K562 (cell line): ENCODE results near the gene CCL8. TPM values are rescaled to one million over a fixed set of nuclear protein-coding genes. Genes with fewer than 3 reads are reported as not detected.

Experiments used
- ATAC-seq: fragments of 200-7000 bp; cut with Tn5 transposase; 3 replicates; pipeline ENCODE4 v1.9.1; 2020; ENCODE audit warnings: moderate library complexity
- BruUV-seq: library from RNA; stranded (reverse); fragments of 400-500 nt; replicated peaks from 2 replicates; lab custom pipeline; 2021; lab: Mats Ljungman, UMichigan
- CTCF ChIA-PET: fragments of 300-600 bp; formaldehyde crosslinking; extraction: SDS; loops from one replicate; lab custom pipeline; 2021; ENCODE audit warnings: low intra/inter-chr PET ratio; lab: Yijun Ruan, JAX
- POLR2A ChIA-PET: fragments of 300-600, 350-650 bp; sonication (Branson Sonifier 250); formaldehyde crosslinking; extraction: SDS; loops from one replicate; lab custom pipeline; 2021; ENCODE audit warnings: antibody characterized with exemption, inconsistent platforms; lab: Yijun Ruan, JAX
- DNase-seq, 4 experiments: peaks; one replicate each; pipeline versions ENCODE4 v3.0.0 to v3.0.0-alpha.2; 2011 to 2018; ENCODE audit warnings: low spot score in 3 of 4, mixed read lengths in 3 of 4; ENCODE audit errors: extremely low read depth in 1 of 4
- FAIRE-seq: peaks from 2 replicates; lab custom pipeline; 2011; peaks lifted over from hg19 to GRCh38; lab: Jason Lieb, UNC
- H2AFZ ChIP-seq: 2 replicates; pipeline ENCODE4 v1.6.0; 2011; ENCODE audit warnings: low read depth, low read length, control low read depth, inconsistent platforms
- H3K27ac ChIP-seq: fragments of 200-600 bp; 3 replicates; pipeline ENCODE4 v1.8.0; 2011; ENCODE audit warnings: low read depth, mild to moderate bottlenecking, control low read depth, inconsistent platforms, low read length, moderate library complexity, mixed read lengths; ENCODE audit errors: extremely low read depth
- H3K27me3 ChIP-seq, 2 experiments: fragments of 300-600 bp in 1 of 2; 2 replicates in 1 of 2; 3 replicates in 1 of 2; pipeline versions ENCODE4 v1.6.0 to v1.8.0; 2011; ENCODE audit warnings: inconsistent platforms in 2 of 2, low read length in 2 of 2, mild to moderate bottlenecking in 1 of 2, mixed read lengths in 1 of 2, moderate library complexity in 1 of 2; ENCODE audit not compliant: control insufficient read depth in 2 of 2, insufficient read depth in 2 of 2
- H3K36me3 ChIP-seq: fragments of 300-600 bp; 3 replicates; pipeline ENCODE4 v1.8.0; 2011; ENCODE audit warnings: mild to moderate bottlenecking, low read length, inconsistent platforms; ENCODE audit not compliant: control insufficient read depth, insufficient read depth
- H3K4me1 ChIP-seq, 2 experiments: fragments of 200-600 bp in 1 of 2; replicated peaks in 1 of 2; 2 replicates in 1 of 2; 3 replicates in 1 of 2; pipeline versions ENCODE4 v1.5.1 to v1.8.0; 2011; ENCODE audit warnings: inconsistent platforms in 2 of 2, low read length in 2 of 2, mild to moderate bottlenecking in 1 of 2, mixed read lengths in 1 of 2, moderate library complexity in 1 of 2; ENCODE audit not compliant: control insufficient read depth in 2 of 2, insufficient read depth in 2 of 2
- H3K4me2 ChIP-seq: 2 replicates; pipeline ENCODE4 v1.6.1; 2011; ENCODE audit warnings: low read length, control low read depth, inconsistent platforms, mixed read lengths; ENCODE audit not compliant: insufficient read depth
- H3K4me3 ChIP-seq: fragments of 200-600 bp; sonication (generic), shearing (Covaris generic); 2 replicates; pipeline ENCODE4 v1.5.1; 2016; ENCODE audit warnings: control low read depth, inconsistent platforms
- H3K79me2 ChIP-seq: fragments of 200-600 bp; 3 replicates; pipeline ENCODE4 v1.8.0; 2011; ENCODE audit warnings: low read length, inconsistent platforms; ENCODE audit not compliant: control insufficient read depth, insufficient read depth
- H3K9ac ChIP-seq, 2 experiments: 2 replicates each; pipeline versions ENCODE4 v1.6.0 to v1.6.1; 2011; ENCODE audit warnings: low read depth in 2 of 2, low read length in 2 of 2, control low read depth in 1 of 2, inconsistent platforms in 1 of 2, mild to moderate bottlenecking in 1 of 2, mixed read lengths in 1 of 2; ENCODE audit not compliant: insufficient read depth in 1 of 2
- H3K9me1 ChIP-seq: one replicate; pipeline ENCODE4 v1.6.0; 2011; ENCODE audit warnings: inconsistent platforms, mild to moderate bottlenecking, low read length, moderate library complexity; ENCODE audit not compliant: control insufficient read depth, insufficient read depth
- H3K9me3 ChIP-seq: replicated peaks from 2 replicates; pipeline ENCODE4 v1.5.1; 2011; ENCODE audit warnings: low read depth, low read length, inconsistent platforms; ENCODE audit not compliant: control insufficient read depth, insufficient read depth
- H4K20me1 ChIP-seq: replicated peaks from 2 replicates; pipeline ENCODE4 v1.6.1; 2011; ENCODE audit warnings: low read length, inconsistent platforms, mixed read lengths; ENCODE audit not compliant: control insufficient read depth, insufficient read depth
- ARNT ChIP-seq, 2 experiments: fragments of 450-650 bp; IDR thresholded peaks; 2 replicates each; pipeline ENCODE4 v1.6.1; 2016; ENCODE audit warnings: mild to moderate bottlenecking in 1 of 2
- PTTG1 ChIP-seq: fragments of 450-650 bp; IDR thresholded peaks from 2 replicates; pipeline ENCODE4 v1.6.1; 2016; ENCODE audit warnings: low read depth, mild to moderate bottlenecking, missing genetic modification characterization, missing compliant biosample characterization
- SP2 ChIP-seq: IDR thresholded peaks from 2 replicates; pipeline ENCODE4 v1.6.1; 2011; ENCODE audit warnings: mild to moderate bottlenecking, low read depth, low read length, moderate library complexity; ENCODE audit not compliant: poor library complexity, severe bottlenecking; ENCODE audit errors: extremely low read depth
- WGBS: fragments of 100-300 bp; shearing (Covaris generic); methylation state at CpG from one replicate; pipeline ENCODE4 v1.1.6; 2016; ENCODE audit warnings: low coverage, mixed read lengths; ENCODE audit not compliant: insufficient coverage; ENCODE audit errors: missing lambda C conversion rate; 5-methylcytosine and 5-hydroxymethylcytosine counted together
- in situ Hi-C: fragments of 300-500 bp; cut with MboI; formaldehyde crosslinking; loops from 4 replicates; pipeline ENCODE4 v1.15.0; 2018; ENCODE audit warnings: inconsistent platforms, mixed read lengths
- intact Hi-C: fragments of 100-400 bp; cut with micrococcal nuclease; formaldehyde crosslinking; loops from 2 replicates; pipeline ENCODE4 v1.14.2; 2022
- polyA plus RNA-seq, 8 experiments: library from polyadenylated mRNA; depleted of rRNA in 4 of 8; stranded (reverse) in 5 of 8; unstranded in 3 of 8; fragments of >200 nt; fragmentation: Nextera tagmentation in 2 of 8; fragmentation: Illumina TruSeq in 1 of 8; extraction: Ambion mirVana in 2 of 8; extraction: Trizol in 1 of 8; gene quantifications; 2 replicates each; pipeline versions ENCODE4 v1.2.1 to v1.2.3, GENCODE V29; 2011 to 2014; ENCODE audit warnings: inconsistent platforms in 1 of 8, missing spikeins in 1 of 8
- total RNA-seq, 7 experiments: library from RNA; depleted of rRNA in 6 of 7; stranded (reverse); fragments of >200 nt in 6 of 7; fragmentation: Illumina TruSeq in 2 of 7; extraction: Trizol in 2 of 7; gene quantifications; 2 replicates each; pipeline versions ENCODE4 v1.2.1 to v1.2.3, GENCODE V29; 2011 to 2021; ENCODE audit warnings: low replicate concordance in 1 of 7
- TF ChIP-seq, protein P1 (sequence below), 3 experiments: IDR thresholded peaks in 2 of 3; conservative IDR thresholded peaks in 1 of 3; 2 replicates each; pipeline ENCODE4 v1.5.1; 2011 to 2012; ENCODE audit warnings: low read length in 3 of 3, mild to moderate bottlenecking in 3 of 3, control low read depth in 2 of 3, improper control_type of control experiment in 1 of 3, inconsistent platforms in 1 of 3, low read depth in 1 of 3, mixed read lengths in 1 of 3, moderate library complexity in 1 of 3; ENCODE audit not compliant: insufficient read depth in 2 of 3

CCL8 gene
- total and polyA plus RNA-seq, 9 of the 15 experiments (the other 6 are each of a cell fraction or from before 2014, with no cell fraction given), result 0.06 TPM; not detected in 8

DNA sequence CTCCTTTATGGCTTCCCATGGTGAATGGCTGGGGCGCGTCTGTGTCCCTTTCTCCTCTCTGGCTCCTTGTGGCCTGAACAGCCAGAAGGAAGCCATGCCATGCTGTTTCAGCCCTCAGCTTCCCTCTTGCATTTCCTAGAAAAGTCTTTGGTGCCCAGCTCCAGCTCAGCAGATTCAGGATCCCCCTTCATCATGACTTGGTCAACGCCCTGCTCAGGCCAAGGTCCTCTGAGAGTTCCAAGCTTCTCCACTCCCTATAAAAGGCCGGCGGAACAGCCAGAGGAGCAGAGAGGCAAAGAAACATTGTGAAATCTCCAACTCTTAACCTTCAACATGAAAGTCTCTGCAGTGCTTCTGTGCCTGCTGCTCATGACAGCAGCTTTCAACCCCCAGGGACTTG, 37.0 kb downstream of the CCL8 start, which contains the start of gene CCL13 (continued):
- TF ChIP-seq SP2, result no peak
- TF ChIP-seq PTTG1 (tag), result no peak

DNA sequence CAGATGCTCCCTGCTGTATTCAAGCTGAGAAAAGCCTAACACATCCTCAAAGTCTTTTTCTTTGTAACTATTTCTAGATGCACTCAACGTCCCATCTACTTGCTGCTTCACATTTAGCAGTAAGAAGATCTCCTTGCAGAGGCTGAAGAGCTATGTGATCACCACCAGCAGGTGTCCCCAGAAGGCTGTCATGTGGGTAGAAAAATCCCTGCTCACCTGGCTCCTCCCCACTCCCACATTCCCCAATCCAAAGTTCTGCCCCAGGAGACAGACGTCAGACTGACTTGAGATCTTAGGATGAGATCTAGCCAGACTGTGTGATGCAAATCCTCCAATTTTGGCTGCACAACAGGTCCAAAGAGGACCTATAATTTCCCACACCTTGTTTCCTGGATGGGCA, 38.2 kb downstream of the CCL8 start:
- POLR2A ChIA-PET, result no interaction called here
- no peaks in the 10 kb centered on the region for H4K20me1 ChIP-seq
- no peaks in the 10 kb centered on the region for H3K4me1 ChIP-seq
- H3K9ac ChIP-seq, result no peak overlapping the region
- H2AFZ ChIP-seq, result no peak overlapping the region
- ATAC-seq (no peak), DNase-seq (no peak)
- H3K79me2 ChIP-seq, result no peaks in the 10 kb centered on the region
- no peak overlapping the region for H3K4me2 ChIP-seq
- in situ Hi-C loops, result no loop called here
- CTCF ChIA-PET, result interaction anchor here (0.9 to 10.2 kb wide), 2 partner anchors 10 to 158 kb away, joined by 3 to 214 read pairs; no protein-coding TSS in a partner anchor
- TF ChIP-seq, protein P1, sequence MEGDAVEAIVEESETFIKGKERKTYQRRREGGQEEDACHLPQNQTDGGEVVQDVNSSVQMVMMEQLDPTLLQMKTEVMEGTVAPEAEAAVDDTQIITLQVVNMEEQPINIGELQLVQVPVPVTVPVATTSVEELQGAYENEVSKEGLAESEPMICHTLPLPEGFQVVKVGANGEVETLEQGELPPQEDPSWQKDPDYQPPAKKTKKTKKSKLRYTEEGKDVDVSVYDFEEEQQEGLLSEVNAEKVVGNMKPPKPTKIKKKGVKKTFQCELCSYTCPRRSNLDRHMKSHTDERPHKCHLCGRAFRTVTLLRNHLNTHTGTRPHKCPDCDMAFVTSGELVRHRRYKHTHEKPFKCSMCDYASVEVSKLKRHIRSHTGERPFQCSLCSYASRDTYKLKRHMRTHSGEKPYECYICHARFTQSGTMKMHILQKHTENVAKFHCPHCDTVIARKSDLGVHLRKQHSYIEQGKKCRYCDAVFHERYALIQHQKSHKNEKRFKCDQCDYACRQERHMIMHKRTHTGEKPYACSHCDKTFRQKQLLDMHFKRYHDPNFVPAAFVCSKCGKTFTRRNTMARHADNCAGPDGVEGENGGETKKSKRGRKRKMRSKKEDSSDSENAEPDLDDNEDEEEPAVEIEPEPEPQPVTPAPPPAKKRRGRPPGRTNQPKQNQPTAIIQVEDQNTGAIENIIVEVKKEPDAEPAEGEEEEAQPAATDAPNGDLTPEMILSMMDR (IDR thresholded peaks at IDR 0.05 in 2 of 3, conservative IDR thresholded peaks at IDR 0.05 in 1 of 3; ENCODE audit: insufficient read depth in 2 of 3, low read depth in 1 of 3, low read length in 3 of 3), result peak in 1 of 3 experiments; percentile 21; a peak in 1 of 6 replicates
- TF ChIP-seq ARNT (IDR thresholded peaks at IDR 0.05), result no peak
- TF ChIP-seq, all 486 proteins: peak for 1
- H3K36me3 ChIP-seq, result no peaks in the 10 kb centered on the region
- no peaks in the 10 kb centered on the region; a peak in 1 of 5 replicates for H3K27me3 ChIP-seq
- no TSS peak for BruUV-seq
- FAIRE-seq, result no peak
- 0% methylated on average over 2 of the region's 2 CpGs for WGBS
- intact Hi-C loops, result no loop called here
- no peak overlapping the region for H3K4me3 ChIP-seq
- no peaks in the 10 kb centered on the region for H3K9me3 ChIP-seq
- no peaks in the 10 kb centered on the region for H3K9me1 ChIP-seq
- no peak overlapping the region for H3K27ac ChIP-seq
